Right ventricle myocardium superior (tissue), 1 donor: ENCODE results near the gene ANKRD55. TPM values are rescaled to one million over a fixed set of nuclear protein-coding genes. Genes with fewer than 3 reads are reported as not detected.
"Not testable (repeated sequence)": the region's sequence is repeated elsewhere in the genome, so short reads cannot be mapped to it uniquely, and the experiment has no call there.

Experiments
- ATAC-seq: fragments of 200-7000 bp; cut with Tn5 transposase; one replicate; pipeline ENCODE4 v1.9.1; 2020; ENCODE audit warnings: mild to moderate bottlenecking; ENCODE audit not compliant: poor library complexity
- DNase-seq: peaks from one replicate; pipeline ENCODE4 v3.0.0-alpha.2; 2020
- intact Hi-C: fragments of 100-400 bp; cut with DNase I; formaldehyde crosslinking; loops from one replicate; pipeline ENCODE4 v1.11.2; 2022
- total RNA-seq: library from RNA; stranded (reverse); fragmentation: NEBNext Ultra II Directional; extraction: Animal tissue kit (Norgen Biotek cat#: 25700); gene quantifications from one replicate; pipeline ENCODE4 v1.2.1, GENCODE V29; 2021
- donor health status: DM: no; HTN: yes; CAD: no; lungs with severe emphysema.

The ANKRD55 gene
- total RNA-seq, 1 donor from 2014 or later: not detected

DNA sequence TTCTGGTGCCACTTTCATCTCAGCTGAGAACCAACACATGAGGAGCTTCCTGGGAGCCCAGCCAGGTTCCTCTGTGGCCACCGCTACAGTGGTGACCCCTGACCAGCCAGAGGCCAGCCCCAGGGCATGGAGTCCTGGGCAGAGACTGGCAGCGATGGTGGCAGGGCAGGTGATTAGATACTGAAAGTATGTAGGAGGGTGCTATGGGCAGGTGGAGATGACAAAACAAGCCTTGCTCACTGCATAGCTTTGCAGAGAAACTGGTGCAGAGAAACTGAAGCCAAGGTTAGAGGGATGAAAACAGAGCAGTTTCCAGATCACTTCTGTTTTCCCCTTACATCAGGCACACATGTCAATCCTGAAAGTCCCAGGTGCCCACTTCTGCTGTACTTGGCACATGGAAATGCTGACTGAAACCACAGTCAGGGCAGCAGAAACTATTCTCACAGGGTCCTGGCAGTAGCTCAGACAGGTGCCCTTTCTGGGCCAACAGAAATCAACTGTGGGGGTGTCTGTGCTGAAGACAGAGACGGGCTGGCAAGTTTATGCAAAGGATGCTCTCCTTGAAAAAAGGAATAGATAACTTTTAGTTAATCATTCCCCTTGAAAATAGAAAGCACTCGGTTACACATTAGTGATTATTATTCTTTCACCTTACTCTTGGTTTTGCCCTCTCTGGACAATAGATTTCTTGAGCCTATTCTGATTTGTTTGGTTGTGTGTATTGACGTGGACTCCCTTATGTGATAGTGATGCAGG lies 90.3 kb downstream of the ANKRD55 start:
- no peak for DNase-seq
- intact Hi-C loops: no loop called here
- ATAC-seq: no peak

DNA sequence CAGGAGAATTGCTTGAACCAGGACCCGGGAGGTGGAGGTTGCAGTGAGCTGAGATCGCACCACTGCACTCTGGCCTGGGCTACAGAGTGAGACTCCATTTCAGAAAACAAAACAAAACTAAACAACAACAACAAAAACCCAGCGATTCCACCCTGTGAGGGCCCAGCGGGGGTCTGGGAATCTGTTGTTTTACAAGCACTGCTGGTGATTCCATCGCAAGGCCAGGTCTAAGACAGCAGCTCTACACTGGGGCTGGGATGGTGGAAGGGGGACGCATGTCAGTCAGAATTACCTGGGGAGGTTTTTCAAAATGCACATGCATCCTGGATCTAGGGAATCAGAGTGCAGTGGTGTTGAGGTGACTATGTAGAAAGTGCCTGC lies 90.9 kb downstream of the ANKRD55 start:
- DNase-seq: no peak
- intact Hi-C loops: no loop called here
- ATAC-seq: no peak

DNA sequence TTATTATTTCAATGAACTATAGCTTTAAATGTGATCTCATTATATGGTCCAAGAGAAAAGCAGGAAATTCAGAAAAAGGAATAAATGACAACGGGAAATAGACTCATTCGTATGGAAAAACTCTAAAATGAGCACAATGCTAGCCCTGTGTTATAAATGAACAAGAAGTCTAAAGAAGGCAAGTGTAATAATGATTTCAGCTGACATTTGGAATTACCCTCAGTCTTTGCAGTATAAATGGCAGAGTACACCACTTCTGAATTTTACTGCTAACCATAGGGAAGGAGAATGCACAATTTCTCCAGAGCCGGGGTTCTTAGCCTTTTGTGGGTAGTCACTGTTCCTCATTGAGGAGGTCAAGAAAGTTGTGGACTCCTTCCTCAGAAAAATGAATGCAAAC lies 93.1 kb downstream of the ANKRD55 start:
- intact Hi-C loops: no loop called here
- no peak for DNase-seq
- no peak for ATAC-seq

DNA sequence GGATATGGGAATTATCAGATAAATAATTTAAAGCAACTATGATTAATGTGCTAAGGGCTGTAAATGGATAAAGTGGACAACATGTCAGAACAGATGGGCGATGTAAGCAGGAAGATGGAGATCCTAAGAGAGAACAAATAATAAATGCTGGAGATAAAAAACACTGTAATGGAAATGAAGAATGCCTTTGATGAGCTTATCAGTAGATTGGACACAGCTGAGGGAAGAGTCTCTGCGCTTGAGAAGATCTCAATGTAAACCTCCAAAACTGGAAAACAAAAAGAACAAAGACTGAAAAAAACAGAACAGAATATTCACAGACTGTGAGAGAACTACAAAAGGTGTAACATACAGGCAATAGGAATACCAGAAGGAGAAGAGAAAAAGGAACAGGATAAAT lies 102.5 kb downstream of the ANKRD55 start:
- intact Hi-C loops: no loop called here
- ATAC-seq: no peak
- DNase-seq: no peak

DNA sequence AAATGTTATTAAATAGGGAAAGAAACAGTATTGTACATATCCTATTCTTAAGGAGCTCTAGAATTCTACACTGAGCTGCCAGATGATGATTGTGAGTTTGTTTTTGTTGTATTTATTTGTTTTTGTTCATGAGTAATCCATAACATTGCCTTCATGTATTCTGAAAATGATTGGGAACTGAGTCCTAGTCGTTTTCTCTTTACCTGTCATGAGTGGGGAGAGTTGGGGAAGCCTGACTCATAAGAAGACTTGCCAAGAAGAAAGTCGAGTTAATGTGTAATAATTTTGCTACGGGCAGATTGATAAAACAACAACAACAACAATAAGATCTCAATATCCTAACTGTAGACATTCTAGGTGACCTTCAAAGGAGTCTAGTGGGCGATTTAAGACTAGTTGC lies 103.8 kb downstream of the ANKRD55 start:
- ATAC-seq: no peak
- intact Hi-C loops: no loop called here
- DNase-seq: no peak

DNA sequence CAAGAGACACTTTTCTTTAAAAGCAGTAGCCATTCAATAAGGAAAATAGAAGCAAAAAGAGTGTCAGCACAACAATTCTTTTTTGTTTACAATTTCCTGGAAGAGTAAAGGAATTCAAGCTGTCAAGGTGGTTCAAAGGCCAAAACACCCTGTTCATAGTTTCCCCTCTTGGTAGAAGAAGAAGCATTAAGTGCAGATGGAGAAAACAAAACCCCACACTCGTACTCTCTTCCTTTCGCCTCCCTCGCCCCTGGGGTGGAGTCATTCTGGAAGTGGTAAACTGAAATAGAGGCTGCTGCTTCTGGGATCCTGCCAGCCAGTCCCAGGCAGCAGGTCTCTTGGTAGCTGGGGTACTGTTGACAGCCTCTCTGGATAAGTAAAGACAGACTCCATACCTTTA lies 105.0 kb downstream of the ANKRD55 start:
- intact Hi-C loops: no loop called here
- DNase-seq: peak; percentile 46
- ATAC-seq: peak; percentile 23

DNA sequence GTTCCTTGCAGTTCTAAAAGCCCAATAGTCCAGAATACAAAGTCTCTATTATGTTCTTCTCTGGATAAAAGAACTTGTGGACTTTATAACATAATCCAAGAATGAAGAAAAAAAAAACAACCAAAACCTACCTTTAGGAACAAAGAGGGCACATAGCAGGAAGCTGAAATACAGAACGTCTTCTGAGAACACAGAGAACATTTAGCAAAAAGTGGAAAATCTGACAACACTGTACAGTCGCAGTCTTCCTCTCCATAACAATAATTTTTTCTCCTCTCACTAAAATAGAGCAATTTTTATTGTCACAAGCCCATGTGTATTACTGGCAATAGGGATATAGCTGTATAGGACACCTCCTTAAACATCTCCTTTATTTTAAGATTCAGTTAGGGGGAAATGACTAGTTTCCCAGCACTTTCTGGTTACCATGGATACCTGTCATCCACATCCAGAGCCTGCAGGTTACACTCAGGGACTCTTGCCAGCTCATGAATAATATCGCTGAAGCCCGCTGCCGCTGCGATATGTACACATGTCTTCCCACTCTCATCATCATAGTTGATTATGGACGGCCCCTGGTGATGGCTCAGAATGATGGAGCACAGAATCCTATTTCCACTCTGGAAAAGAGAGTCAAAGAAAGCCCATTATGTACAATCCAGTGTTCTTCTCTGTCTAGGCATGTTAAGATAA lies 106.5 kb downstream of the ANKRD55 start:
- ATAC-seq: no peak
- DNase-seq: no peak
- intact Hi-C loops: no loop called here

DNA sequence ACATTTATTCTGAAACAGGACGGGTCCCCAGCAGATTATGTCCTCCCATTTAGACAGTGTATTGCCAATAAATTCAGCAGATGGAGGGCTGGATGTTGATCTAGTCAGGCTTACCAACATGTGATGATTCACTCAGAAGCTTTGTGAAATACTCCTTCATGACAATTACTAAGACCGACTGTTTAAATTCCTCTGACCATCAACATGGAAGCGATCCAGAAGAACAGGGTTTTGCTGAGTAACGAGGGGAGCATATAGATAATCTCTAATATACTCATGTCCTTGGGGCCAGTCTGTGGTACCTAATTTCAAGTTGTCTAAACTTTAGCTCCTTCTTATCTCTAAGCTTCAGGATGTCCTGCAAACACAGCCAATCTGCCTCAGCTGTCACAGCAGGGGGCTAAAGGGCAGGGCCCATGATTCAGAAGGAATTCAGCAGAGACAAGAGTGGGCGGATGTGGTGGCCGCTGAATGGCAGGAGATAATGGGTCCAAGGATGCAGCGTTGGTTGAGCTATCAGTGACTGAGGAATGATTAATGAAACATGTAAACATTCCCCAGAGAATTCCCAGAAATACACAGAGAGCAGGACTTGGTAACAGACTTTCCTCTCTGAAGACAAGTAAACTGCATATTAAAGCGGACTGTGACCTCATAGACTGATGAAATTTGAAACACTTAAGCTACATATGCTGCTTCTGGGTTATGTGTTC lies 109.4 kb downstream of the ANKRD55 start:
- ATAC-seq (peak; percentile 86), DNase-seq (peak; percentile 68)
- intact Hi-C loops: no loop called here

DNA sequence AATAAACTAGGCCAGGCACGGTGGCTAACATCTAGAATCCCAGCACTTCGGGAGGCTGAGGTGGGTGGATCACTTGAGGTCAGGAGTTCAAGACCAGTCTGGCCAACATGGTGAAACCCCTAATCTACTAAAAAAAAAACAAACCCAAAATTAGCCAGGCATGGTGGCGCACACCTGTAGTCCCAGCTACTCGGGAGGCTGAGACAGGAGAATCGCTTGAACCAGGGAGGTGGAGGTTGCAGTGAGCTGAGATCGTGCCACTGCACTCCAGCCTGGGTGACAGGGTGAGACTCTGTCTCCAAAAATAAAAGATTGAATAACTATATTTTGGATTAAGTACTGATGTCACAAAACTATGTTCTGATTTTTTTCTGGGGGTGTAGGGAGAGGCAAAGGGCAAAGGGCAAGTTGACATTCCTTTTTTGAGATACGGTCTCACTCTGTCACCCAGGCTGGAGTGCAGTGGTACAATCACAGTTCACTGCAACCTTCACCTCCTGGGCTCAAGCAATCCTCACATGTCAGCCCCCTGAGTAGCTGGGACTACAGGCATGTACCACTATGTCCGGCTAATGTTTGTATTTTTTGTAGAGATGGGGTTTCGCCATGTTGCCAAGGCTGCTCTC lies 110.7 kb downstream of the ANKRD55 start:
- intact Hi-C loops, ATAC-seq, DNase-seq: not testable (repeated sequence)

DNA sequence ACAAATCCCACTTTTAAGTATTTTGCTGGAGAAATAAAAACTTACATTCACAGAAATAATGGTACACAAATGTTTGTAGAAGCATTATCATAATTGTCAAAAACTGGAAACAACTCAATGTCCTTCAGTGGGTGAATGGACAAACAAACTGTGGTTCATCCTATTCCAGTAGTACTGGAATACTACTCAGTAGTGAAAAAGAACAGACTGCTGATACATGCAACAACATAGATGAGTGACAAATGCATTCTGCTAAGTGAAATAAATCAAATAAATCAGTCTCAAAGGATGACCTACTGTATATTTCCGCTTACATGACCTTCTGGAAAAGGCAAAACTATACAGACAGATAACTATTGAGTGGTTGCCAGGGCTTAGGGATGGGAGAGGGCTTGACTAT lies 114.1 kb downstream of the ANKRD55 start:
- DNase-seq: no peak
- ATAC-seq: no peak
- intact Hi-C loops: no loop called here

GRCh38 chr5:56116599-56117141 lies 116.5 kb downstream of the ANKRD55 start:
- DNase-seq (no peak), ATAC-seq (no peak)
- intact Hi-C loops: no loop called here

GRCh38 chr5:56115589-56115988 lies 117.5 kb downstream of the ANKRD55 start:
- DNase-seq (no peak), ATAC-seq (no peak)
- intact Hi-C loops: no loop called here

- DNase-seq: no peak
- intact Hi-C loops: no loop called here
- no peak for ATAC-seq
These were observed 120.5 kb downstream of the ANKRD55 start for GRCh38 chr5:56112526-56113121.

DNA sequence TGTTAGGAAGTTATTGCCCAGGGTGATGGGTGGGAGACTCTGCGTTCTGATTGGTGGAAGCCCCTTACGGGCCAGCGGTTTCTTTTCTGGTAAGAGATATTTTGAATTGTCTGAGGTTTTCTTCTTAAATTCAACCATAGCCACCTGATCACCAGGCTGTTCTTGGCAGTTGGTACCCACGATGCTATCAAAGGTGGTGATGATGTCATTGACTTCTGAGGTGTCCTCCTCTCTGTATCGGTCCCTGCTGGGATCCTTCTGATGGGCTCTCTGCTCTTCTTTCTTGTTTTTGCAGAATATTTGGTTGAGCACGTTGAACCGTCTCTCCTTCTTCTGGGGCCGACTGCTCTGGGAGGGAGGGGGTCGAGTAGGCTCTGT lies 121.7 kb downstream of the ANKRD55 start:
- intact Hi-C loops: no loop called here
- no peak for ATAC-seq
- no peak for DNase-seq

- DNase-seq: no peak
These were observed 122.3 kb downstream of the ANKRD55 start for GRCh38 chr5:56110646-56111403.

DNA sequence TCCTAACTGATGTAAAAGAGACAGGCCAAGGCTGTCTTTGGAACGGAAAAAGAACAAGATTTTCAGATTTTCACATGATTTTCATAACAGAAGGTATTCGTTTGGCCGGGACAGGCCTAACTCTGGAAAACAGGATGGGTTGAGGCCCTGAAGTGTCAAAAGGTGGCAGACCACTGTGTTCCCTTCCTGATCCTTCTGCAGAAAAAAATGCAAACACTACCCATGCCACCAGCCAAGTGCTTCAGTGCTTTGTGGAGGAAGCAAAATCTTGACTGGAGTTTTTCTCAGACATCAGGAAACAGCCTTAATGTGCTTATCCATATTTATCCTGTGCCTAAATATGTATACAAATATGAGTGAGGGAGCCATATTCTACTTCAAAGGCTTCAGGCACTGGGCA lies 124.9 kb downstream of the ANKRD55 start:
- ATAC-seq (no peak), DNase-seq (no peak)
- intact Hi-C loops: no loop called here

More at GRCh38 chr5:56110646-56111403, 122.3 kb downstream of the ANKRD55 start:
- intact Hi-C loops: no loop called here
- no peak for ATAC-seq

DNA sequence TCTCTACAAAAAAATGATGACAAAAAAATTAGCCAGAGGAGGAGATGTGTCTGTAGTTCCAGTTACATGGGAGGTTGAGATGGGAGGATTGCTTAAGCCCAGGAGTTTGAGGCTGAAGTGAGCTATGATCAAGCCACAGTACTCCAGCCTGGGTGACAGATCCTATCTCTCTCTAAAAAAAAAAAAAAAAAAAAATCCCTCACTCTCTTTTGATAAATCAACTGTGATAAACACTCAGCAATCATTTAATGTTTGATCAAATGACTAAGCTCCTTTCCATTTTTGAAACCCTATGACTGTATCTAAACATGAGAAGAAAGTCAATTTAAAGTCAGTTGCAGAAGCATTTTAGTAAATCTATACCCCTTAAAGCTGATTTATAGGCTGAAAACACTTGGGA lies 126.3 kb downstream of the ANKRD55 start:
- ATAC-seq: no peak
- DNase-seq: no peak
- intact Hi-C loops: no loop called here
